Type B pancreatic cell (in vitro differentiated cells): ENCODE measurements around the gene HSDL2. TPM values are rescaled to one million over a fixed set of nuclear protein-coding genes. Genes with fewer than 3 reads are reported as not detected.
"Not testable (repeated sequence)": the region's sequence is repeated elsewhere in the genome, so short reads cannot be mapped to it uniquely, and the experiment has no call there.

ENCODE experiments used
- DNase-seq: peaks from one replicate; pipeline ENCODE4 v3.0.0; 2021; ENCODE audit warnings: mixed read lengths; ENCODE audit not compliant: unreplicated experiment; ENCODE audit errors: extremely low spot score
- H3K27ac Mint-ChIP-seq: 2 replicates; pipeline ENCODE4 v1.8.0; 2021; ENCODE audit warnings: mild to moderate bottlenecking, mixed read lengths
- H3K27me3 Mint-ChIP-seq: 2 replicates; pipeline ENCODE4 v1.8.0; 2021; ENCODE audit warnings: mixed read lengths
- H3K36me3 Mint-ChIP-seq: 2 replicates; pipeline ENCODE4 v1.8.0; 2021; ENCODE audit warnings: mixed read lengths
- H3K4me1 Mint-ChIP-seq: one replicate; pipeline ENCODE4 v1.8.0; 2021; ENCODE audit warnings: mixed read lengths; ENCODE audit not compliant: unreplicated experiment
- H3K4me3 Mint-ChIP-seq: 2 replicates; pipeline ENCODE4 v1.8.0; 2021; ENCODE audit warnings: mild to moderate bottlenecking, mixed read lengths
- H3K9me3 Mint-ChIP-seq: 2 replicates; pipeline ENCODE4 v1.8.0; 2021; ENCODE audit warnings: mixed read lengths
- CTCF ChIP-seq: fragments of 200-600 bp; sonication (generic); conservative IDR thresholded peaks from 2 replicates; pipeline ENCODE4 v1.5.0; 2021; ENCODE audit warnings: antibody characterized with exemption, mild to moderate bottlenecking
- total RNA-seq: library from RNA; stranded (reverse); gene quantifications from 2 replicates; pipeline ENCODE4 v1.2.1, GENCODE V29; 2021; ENCODE audit warnings: low replicate concordance

The HSDL2 gene
- total RNA-seq, 1 donor from 2014 or later: 37.5 TPM

- Mint-ChIP-seq H3K4me1 (peaks cover 37% of the 10 kb centered on the region), H3K36me3 (peaks cover 14% of the 10 kb centered on the region), H3K4me3 (no peak overlapping the region), H3K9me3 (peaks cover 5% of the 10 kb centered on the region), H3K27me3 (no peaks in the 10 kb centered on the region), H3K27ac (no peak overlapping the region)
- no peak for TF ChIP-seq CTCF
- DNase-seq: no peak
Observed at GRCh38 chr9:112382066-112382465, 2.2 kb downstream of the HSDL2 start.

- Mint-ChIP-seq H3K4me1 (peaks cover 32% of the 10 kb centered on the region), H3K4me3 (peak overlapping the region; percentile 32), H3K27me3 (no peaks in the 10 kb centered on the region), H3K27ac (peak overlapping the region; percentile 8), H3K36me3 (peaks cover 16% of the 10 kb centered on the region), H3K9me3 (peaks cover 2% of the 10 kb centered on the region)
- TF ChIP-seq CTCF: no peak
- DNase-seq: no peak
Observed at GRCh38 chr9:112382501-112383364, 2.8 kb downstream of the HSDL2 start.

GRCh38 chr9:112384219-112384618, 4.3 kb downstream of the HSDL2 start:
- H3K27me3 Mint-ChIP-seq: no peaks in the 10 kb centered on the region
- H3K4me1 Mint-ChIP-seq: peaks cover 22% of the 10 kb centered on the region
- H3K36me3 Mint-ChIP-seq: peaks cover 17% of the 10 kb centered on the region
- H3K27ac Mint-ChIP-seq: no peak overlapping the region
- H3K4me3 Mint-ChIP-seq: peak overlapping the region; percentile 7
- no peak for TF ChIP-seq CTCF
- DNase-seq: no peak
- no peaks in the 10 kb centered on the region for H3K9me3 Mint-ChIP-seq

GRCh38 chr9:112384690-112385089, 4.8 kb downstream of the HSDL2 start:
- Mint-ChIP-seq H3K27me3 (no peaks in the 10 kb centered on the region), H3K36me3 (peaks cover 18% of the 10 kb centered on the region), H3K4me3 (no peak overlapping the region), H3K27ac (no peak overlapping the region), H3K9me3 (no peaks in the 10 kb centered on the region), H3K4me1 (peaks cover 19% of the 10 kb centered on the region)
- TF ChIP-seq CTCF: no peak
- no peak for DNase-seq

GRCh38 chr9:112387115-112387514, 7.2 kb downstream of the HSDL2 start:
- H3K4me3 Mint-ChIP-seq: no peak overlapping the region
- peaks cover 26% of the 10 kb centered on the region for H3K36me3 Mint-ChIP-seq
- TF ChIP-seq CTCF: no peak
- H3K9me3 Mint-ChIP-seq: no peaks in the 10 kb centered on the region
- H3K4me1 Mint-ChIP-seq: peaks cover 23% of the 10 kb centered on the region
- no peak overlapping the region for H3K27ac Mint-ChIP-seq
- no peaks in the 10 kb centered on the region for H3K27me3 Mint-ChIP-seq
- DNase-seq: no peak

GRCh38 chr9:112389897-112390296, 10.0 kb downstream of the HSDL2 start:
- Mint-ChIP-seq H3K36me3 (peaks cover 44% of the 10 kb centered on the region), H3K9me3 (peaks cover 11% of the 10 kb centered on the region)
- H3K27ac Mint-ChIP-seq, H3K27me3 Mint-ChIP-seq, H3K4me1 Mint-ChIP-seq, H3K4me3 Mint-ChIP-seq, DNase-seq: not testable (repeated sequence)

GRCh38 chr9:112391936-112392560, 12.1 kb downstream of the HSDL2 start:
- H3K27ac Mint-ChIP-seq: peak overlapping the region; percentile 66
- H3K4me1 Mint-ChIP-seq, H3K4me3 Mint-ChIP-seq, H3K27me3 Mint-ChIP-seq, DNase-seq: not testable (repeated sequence)
- H3K36me3 Mint-ChIP-seq: peaks cover 52% of the 10 kb centered on the region
- peaks cover 11% of the 10 kb centered on the region for H3K9me3 Mint-ChIP-seq

GRCh38 chr9:112393146-112393545, 13.2 kb downstream of the HSDL2 start:
- DNase-seq, H3K4me1 Mint-ChIP-seq, H3K27ac Mint-ChIP-seq, H3K27me3 Mint-ChIP-seq, H3K4me3 Mint-ChIP-seq: not testable (repeated sequence)
- Mint-ChIP-seq H3K36me3 (peaks cover 55% of the 10 kb centered on the region), H3K9me3 (peaks cover 16% of the 10 kb centered on the region)
